ENCODE results near the gene SRP72. TPM values are rescaled to one million over a fixed set of nuclear protein-coding genes. Genes with fewer than 3 reads are reported as not detected.

The SRP72 gene
- total RNA-seq, 1 experiment from 2014 or later = 118 TPM

- intact Hi-C loops (cut with micrococcal nuclease) = loop anchor here (5.0 kb wide), 1 partner anchor 66 kb away; no protein-coding TSS in a partner anchor
- no peaks in the 10 kb centered on the region for H3K4me1 ChIP-seq (ENCODE audit: insufficient read depth, low read length)
- no peaks in the 10 kb centered on the region for H3K27me3 ChIP-seq (ENCODE audit: low read length)
- ChIA-PET CTCF (no interaction called here), POLR2A (ENCODE audit: unreplicated experiment) (interaction anchor here (0.7 kb wide), 1 partner anchor 8 kb away, joined by 5 read pairs; no protein-coding TSS in a partner anchor)
- DNase-seq (no peak), ATAC-seq (no peak)
- H4K20me1 ChIP-seq (ENCODE audit: low read length) = no peaks in the 10 kb centered on the region
- H3K9me3 ChIP-seq (ENCODE audit: low read length) = no peaks in the 10 kb centered on the region
- no peaks in the 10 kb centered on the region for H3K9me2 ChIP-seq (replicated peaks; ENCODE audit: low read length)
- peaks cover 4% of the 10 kb centered on the region; the same call in 1 of the 2 replicates for H3K79me2 ChIP-seq (ENCODE audit: low read length)
- BruUV-seq (replicated peaks) = no TSS peak
- no peak overlapping the region for H3K4me3 ChIP-seq (ENCODE audit: low read length)
- TF ChIP-seq CTCF (conservative IDR thresholded peaks at IDR 0.05; ENCODE audit: low read depth, low read length) (no peak), EZH2phosphoT487 (IDR thresholded peaks at IDR 0.05; ENCODE audit: borderline replicate concordance, low read length) (no peak), EZH2 (IDR thresholded peaks at IDR 0.05; ENCODE audit: low read length, unreplicated experiment) (no peak)
- no peak overlapping the region for H2AFZ ChIP-seq (ENCODE audit: low read length)
- H3K36me3 ChIP-seq (ENCODE audit: low read depth, low read length) = peaks cover 75% of the 10 kb centered on the region
- H3K27ac ChIP-seq (ENCODE audit: low read length) = no peak overlapping the region
- H3K4me2 ChIP-seq (ENCODE audit: low read length) = no peak overlapping the region
- no peak overlapping the region for H3K9ac ChIP-seq (ENCODE audit: low read length)
- H3F3A ChIP-seq (ENCODE audit: low read length, unreplicated experiment) = no peaks in the 10 kb centered on the region
Measured at GRCh38 chr4:56475917-56476316, 8.5 kb downstream of the SRP72 start.

GRCh38 chr4:56477192-56477702, 9.8 kb downstream of the SRP72 start:
- H4K20me1 ChIP-seq (ENCODE audit: low read length) = no peaks in the 10 kb centered on the region
- no TSS peak for BruUV-seq (replicated peaks)
- no peak overlapping the region for H3K9ac ChIP-seq (ENCODE audit: low read length)
- no peaks in the 10 kb centered on the region for H3K79me2 ChIP-seq (ENCODE audit: low read length)
- no peaks in the 10 kb centered on the region for H3K9me3 ChIP-seq (ENCODE audit: low read length)
- no peaks in the 10 kb centered on the region for H3K4me1 ChIP-seq (ENCODE audit: insufficient read depth, low read length)
- TF ChIP-seq CTCF (conservative IDR thresholded peaks at IDR 0.05; ENCODE audit: low read depth, low read length) = no peak
- TF ChIP-seq EZH2phosphoT487 (IDR thresholded peaks at IDR 0.05; ENCODE audit: borderline replicate concordance, low read length) = no peak
- no peak for TF ChIP-seq EZH2 (IDR thresholded peaks at IDR 0.05; ENCODE audit: low read length, unreplicated experiment)
- DNase-seq (no peak), ATAC-seq (no peak)
- H3K9me2 ChIP-seq (replicated peaks; ENCODE audit: low read length) = no peaks in the 10 kb centered on the region
- no peaks in the 10 kb centered on the region for H3F3A ChIP-seq (ENCODE audit: low read length, unreplicated experiment)
- ChIA-PET CTCF (no interaction called here), POLR2A (ENCODE audit: unreplicated experiment) (no interaction called here)
- H3K27ac ChIP-seq (ENCODE audit: low read length) = no peak overlapping the region
- H3K4me2 ChIP-seq (ENCODE audit: low read length) = no peak overlapping the region
- H3K4me3 ChIP-seq (ENCODE audit: low read length) = no peak overlapping the region
- H3K27me3 ChIP-seq (ENCODE audit: low read length) = no peaks in the 10 kb centered on the region
- H2AFZ ChIP-seq (ENCODE audit: low read length) = no peak overlapping the region
- intact Hi-C loops (cut with micrococcal nuclease) = loop anchor here (5.0 kb wide), 1 partner anchor 65 kb away; no protein-coding TSS in a partner anchor
- peaks cover 69% of the 10 kb centered on the region for H3K36me3 ChIP-seq (ENCODE audit: low read depth, low read length)

GRCh38 chr4:56480691-56481090, 13.3 kb downstream of the SRP72 start:
- Histone ChIP-seq H3K4me2 (ENCODE audit: low read length) (no peak overlapping the region), H3K9ac (ENCODE audit: low read length) (no peak overlapping the region), H4K20me1 (ENCODE audit: low read length) (no peaks in the 10 kb centered on the region), H3K36me3 (ENCODE audit: low read depth, low read length) (peaks cover 73% of the 10 kb centered on the region), H3K27me3 (ENCODE audit: low read length) (no peaks in the 10 kb centered on the region), H3K9me2 (replicated peaks; ENCODE audit: low read length) (no peaks in the 10 kb centered on the region), H3K9me3 (ENCODE audit: low read length) (no peaks in the 10 kb centered on the region), H3K4me1 (ENCODE audit: insufficient read depth, low read length) (no peaks in the 10 kb centered on the region), H3F3A (ENCODE audit: low read length, unreplicated experiment) (no peaks in the 10 kb centered on the region), H3K79me2 (ENCODE audit: low read length) (no peaks in the 10 kb centered on the region), H3K27ac (ENCODE audit: low read length) (no peak overlapping the region), H2AFZ (ENCODE audit: low read length) (no peak overlapping the region), H3K4me3 (ENCODE audit: low read length) (no peak overlapping the region)
- ATAC-seq (no peak), DNase-seq (no peak)
- ChIA-PET POLR2A (ENCODE audit: unreplicated experiment) (no interaction called here), CTCF (interaction anchor here (0.7 kb wide), 1 partner anchor 23 kb away, joined by 4 read pairs; no protein-coding TSS in a partner anchor)
- BruUV-seq (replicated peaks) = no TSS peak
- TF ChIP-seq EZH2 (IDR thresholded peaks at IDR 0.05; ENCODE audit: low read length, unreplicated experiment) = no peak
- no peak for TF ChIP-seq EZH2phosphoT487 (IDR thresholded peaks at IDR 0.05; ENCODE audit: borderline replicate concordance, low read length)
- no peak for TF ChIP-seq CTCF (conservative IDR thresholded peaks at IDR 0.05; ENCODE audit: low read depth, low read length)
- intact Hi-C loops (cut with micrococcal nuclease) = no loop called here

Data from PC-3 (cell line).